Fibroblast of lung (primary cell): Measurements from ENCODE around the gene CASP7.

ENCODE experiments used
- CTCF ChIP-seq, 2 donors: IDR thresholded peaks in 1 of 2; conservative IDR thresholded peaks in 1 of 2; 1 replicate in 1 of 2; 2 replicates in 1 of 2; pipeline ENCODE4 v1.5.1; 2011 to 2012; ENCODE audit warnings: low read length in 2 of 2, control low read depth in 1 of 2, inconsistent platforms in 1 of 2, low read depth in 1 of 2, mild to moderate bottlenecking in 1 of 2
- EZH2 ChIP-seq: IDR thresholded peaks from 2 replicates; pipeline ENCODE4 v1.5.1; 2012; ENCODE audit warnings: low read length, control low read depth, mild to moderate bottlenecking; ENCODE audit errors: missing control alignments

- TF ChIP-seq CTCF (conservative IDR thresholded peaks at IDR 0.05 in 1 of 2, IDR thresholded peaks at IDR 0.05 in 1 of 2; ENCODE audit: low read depth in 1 of 2, low read length in 2 of 2) (no peak), EZH2 (no peak)
These were observed 90.6 kb downstream of the CASP7 start for GRCh38 chr10:113770346-113770745.
